Measurements from ENCODE around the gene ALOX15B.
"Not testable (repeated sequence)": the region's sequence is repeated elsewhere in the genome, so short reads cannot be mapped to it uniquely, and the experiment has no call there.

Gene ALOX15B

GRCh38 chr17:8014558-8014850 lies 24.4 kb upstream of the ALOX15B start:
- no peak for DNase-seq

- no peak for DNase-seq
These were observed 23.5 kb upstream of the ALOX15B start for GRCh38 chr17:8015236-8015956.

- no peak for DNase-seq
These were observed 22.8 kb upstream of the ALOX15B start for GRCh38 chr17:8015957-8016631.

DNA sequence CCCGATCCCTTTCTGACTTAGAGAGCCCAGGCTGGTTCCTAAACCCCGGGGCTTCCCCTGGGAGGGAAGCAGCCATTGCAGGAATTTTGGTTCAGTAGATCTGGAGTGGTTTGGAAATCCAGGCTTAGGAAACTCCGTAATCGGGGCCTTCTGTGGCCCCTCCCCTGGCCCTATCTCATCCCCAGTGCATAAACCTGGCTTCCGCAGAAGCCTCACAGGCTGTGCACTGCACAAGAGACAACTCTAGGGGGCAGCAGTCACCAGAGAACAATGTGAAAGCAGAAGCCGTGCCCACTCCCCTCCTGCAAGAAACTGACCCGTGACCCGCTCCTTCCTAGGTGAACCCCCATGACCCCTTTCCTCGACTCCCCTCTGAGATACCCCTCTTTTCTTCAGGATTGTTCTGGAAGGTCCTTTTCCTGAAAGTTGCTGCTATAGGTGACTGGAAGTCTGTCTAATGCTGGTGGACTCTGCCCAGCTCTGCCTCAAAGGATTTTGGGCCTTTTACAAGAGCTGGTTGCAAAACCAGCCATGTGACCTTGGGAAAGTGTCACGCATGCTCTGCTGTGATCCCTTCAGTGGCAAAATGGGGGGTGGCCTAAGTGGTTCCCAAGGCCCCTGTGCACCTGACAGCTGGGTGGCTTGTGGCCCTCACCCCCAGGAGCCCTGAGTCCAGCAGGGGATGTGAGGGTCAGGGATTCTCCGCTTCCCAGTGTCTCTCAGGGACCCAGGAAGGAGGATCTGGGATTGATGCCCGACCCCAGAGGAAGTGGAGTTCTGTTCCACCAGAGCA lies 22.0 kb upstream of the ALOX15B start:
- no peak for DNase-seq

GRCh38 chr17:8018436-8018835 lies 20.4 kb upstream of the ALOX15B start:
- no peak for DNase-seq

DNA sequence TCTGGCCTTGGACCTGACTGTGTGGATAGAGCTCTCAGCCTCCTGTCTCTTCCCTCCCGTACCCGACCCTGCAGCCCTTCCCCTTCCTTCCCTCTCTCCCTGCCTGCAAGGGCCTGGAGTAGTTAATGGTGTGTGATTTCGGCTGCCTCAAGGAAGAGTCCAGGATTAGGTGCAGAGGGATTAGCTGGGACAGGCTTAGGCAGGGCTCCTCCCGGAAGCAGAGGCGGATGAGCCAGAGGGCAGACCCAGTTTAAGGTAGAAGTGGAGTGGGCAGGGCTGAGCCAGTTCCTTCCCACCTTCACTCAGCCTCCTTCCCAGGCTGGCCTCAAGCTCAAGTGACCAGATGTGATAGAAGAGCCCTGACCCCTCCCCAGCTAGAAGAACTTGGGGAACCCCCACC lies 19.7 kb upstream of the ALOX15B start:
- no peak for DNase-seq

GRCh38 chr17:8019665-8020650 lies 18.9 kb upstream of the ALOX15B start:
- DNase-seq, result no peak

- no peak for DNase-seq
These were observed 17.9 kb upstream of the ALOX15B start for GRCh38 chr17:8020776-8021564.

GRCh38 chr17:8021565-8022359 lies 17.1 kb upstream of the ALOX15B start:
- no peak for DNase-seq

GRCh38 chr17:8022360-8023003 lies 16.4 kb upstream of the ALOX15B start:
- no peak for DNase-seq

GRCh38 chr17:8024161-8024560 lies 14.7 kb upstream of the ALOX15B start:
- DNase-seq, result not testable (repeated sequence)

GRCh38 chr17:8025176-8025911 lies 13.5 kb upstream of the ALOX15B start:
- no peak for DNase-seq

DNA sequence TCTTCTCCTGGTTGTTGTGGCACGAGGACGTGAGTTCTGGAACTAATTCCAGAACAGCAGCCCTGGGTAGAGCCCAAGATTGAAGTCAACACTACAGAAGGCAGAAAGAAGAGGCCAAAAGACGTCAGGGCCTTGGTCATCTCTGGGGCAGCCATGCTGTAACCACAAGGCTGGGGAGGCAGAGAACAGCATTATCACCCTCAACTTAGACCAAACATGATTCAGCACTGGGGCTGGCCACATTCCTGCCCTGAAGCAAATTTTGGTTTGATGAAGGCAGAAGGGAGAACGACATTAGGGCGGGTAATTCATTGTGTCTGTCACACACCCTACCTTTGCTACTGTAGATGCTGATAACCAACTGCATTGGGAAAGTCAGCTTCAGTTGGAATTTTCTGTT lies 9.7 kb upstream of the ALOX15B start:
- no peak for DNase-seq

- DNase-seq, result no peak
These were observed 7.6 kb upstream of the ALOX15B start for GRCh38 chr17:8031261-8031661.

GRCh38 chr17:8031950-8032349 lies 6.9 kb upstream of the ALOX15B start:
- DNase-seq, result no peak

DNA sequence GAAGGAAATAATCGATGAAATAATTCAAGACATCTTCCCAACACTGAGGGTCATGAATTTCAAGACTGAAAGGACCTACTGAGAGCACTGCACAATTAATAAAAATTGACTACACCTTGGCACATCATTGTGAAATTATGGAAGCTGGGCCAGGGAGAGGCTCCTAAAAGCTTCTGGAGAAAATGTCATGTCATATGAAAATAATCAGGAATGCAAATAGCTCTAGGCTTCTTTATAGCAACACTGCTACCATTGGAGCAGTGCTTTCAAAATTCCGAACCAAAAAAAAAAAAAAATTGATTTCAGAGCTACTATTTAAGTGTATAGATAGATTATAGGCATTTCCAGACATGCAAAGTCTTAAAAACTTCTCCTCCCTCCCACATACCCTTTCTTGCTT lies 6.4 kb upstream of the ALOX15B start:
- no peak for DNase-seq

DNA sequence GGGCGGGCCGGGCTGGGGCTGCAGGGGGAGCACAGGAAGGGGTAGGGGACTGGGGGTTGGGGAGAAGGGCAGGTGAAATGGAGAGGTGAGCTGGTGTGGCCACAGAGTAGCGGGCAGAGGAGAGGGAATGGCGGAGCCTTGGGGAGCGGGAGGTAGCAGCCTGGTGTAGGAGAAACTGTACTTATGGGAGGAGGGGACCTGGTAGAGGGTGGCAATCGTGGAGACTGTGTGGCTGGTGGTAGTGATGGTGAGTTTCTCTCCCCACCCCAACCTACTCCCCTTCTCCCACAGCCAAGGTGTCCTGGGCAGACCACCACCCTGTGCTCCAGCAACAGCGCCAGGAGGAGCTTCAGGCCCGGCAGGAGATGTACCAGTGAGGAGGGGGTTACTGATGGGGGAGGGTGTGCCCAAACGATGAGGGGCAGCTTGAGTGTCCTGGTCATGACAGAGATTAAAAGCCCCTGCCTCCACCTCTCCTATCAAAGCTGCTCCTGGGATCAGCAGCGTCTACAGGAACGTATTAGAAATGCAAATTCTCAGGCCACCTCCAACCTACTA lies 831 bp downstream of the ALOX15B start:
- DNase-seq, result no peak

DNA sequence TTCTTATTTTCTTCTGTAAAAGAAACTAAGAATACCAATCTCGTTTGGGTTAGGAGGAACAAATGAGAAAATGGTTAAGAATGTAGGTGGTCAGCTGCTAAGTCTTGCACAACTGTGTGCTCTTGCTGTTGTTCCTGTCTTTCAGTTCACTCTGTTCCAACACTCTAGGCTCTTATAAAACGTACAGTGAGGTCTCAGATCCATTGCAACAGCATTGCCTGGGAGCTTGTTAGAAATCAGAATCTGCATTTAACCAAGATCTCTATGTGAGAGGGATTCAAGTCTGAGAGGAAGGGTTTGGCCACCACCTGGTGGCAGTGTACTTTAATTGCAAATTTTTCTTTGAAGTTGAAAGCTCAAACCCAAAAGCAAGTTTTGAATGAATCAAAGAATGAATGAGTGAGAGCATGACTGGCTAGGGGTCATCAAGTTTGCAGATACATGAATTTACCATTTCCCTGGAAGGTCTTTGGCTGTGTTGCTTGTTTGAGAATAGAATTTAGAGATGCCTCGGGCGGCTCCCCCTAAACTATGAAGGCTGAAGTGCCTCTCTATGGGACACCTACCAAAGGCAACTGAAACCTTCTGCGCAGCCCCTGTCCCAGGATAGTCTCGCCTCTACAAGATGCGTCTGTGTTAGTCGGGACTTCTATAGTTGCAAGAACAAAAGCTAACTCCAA lies 2.5 kb downstream of the ALOX15B start:
- peak; percentile 6 for DNase-seq

DNA sequence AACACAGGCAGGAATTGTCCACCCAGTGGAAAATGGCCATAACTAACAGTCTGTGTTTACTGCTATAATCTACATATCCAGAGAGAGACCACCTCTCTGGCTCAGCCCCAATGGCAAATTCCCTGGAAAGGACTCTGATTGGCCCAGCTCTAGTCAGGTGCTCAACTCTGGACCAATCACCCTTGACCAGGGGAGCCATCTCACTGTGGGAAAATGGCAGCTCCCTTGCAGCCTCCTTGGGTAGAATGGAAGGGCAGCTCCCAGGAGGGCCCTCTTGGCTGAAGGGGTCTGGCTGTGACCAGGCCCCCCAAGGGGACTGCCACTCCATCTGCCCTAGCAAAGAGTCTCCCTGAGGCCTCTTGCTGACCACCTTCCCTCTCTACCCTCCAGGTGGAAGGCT lies 3.1 kb downstream of the ALOX15B start:
- no peak for DNase-seq

Measured in T1000 (cell line).